CD4-positive, CD25-positive, alpha-beta regulatory T cell (primary cell): ENCODE data around the gene COMMD9. TPM values are rescaled to one million over a fixed set of nuclear protein-coding genes. Genes with fewer than 3 reads are reported as not detected.
"Not testable (repeated sequence)": the region's sequence is repeated elsewhere in the genome, so short reads cannot be mapped to it uniquely, and the experiment has no call there.

Source experiments
- ATAC-seq, 2 donors: fragments of 150-1000 bp; cut with Tn5 transposase; one replicate each; pipeline ENCODE4 v1.10.0; 2021; ENCODE audit warnings: low read depth in 2 of 2, moderate number of reproducible peaks in 2 of 2, moderate library complexity in 1 of 2
- DNase-seq, 3 donors: peaks; one replicate each; pipeline versions ENCODE4 v3.0.0 to v3.0.0-alpha.2; 2012 to 2022; ENCODE audit warnings: mixed read lengths in 1 of 3
- H3K27ac ChIP-seq: one replicate; pipeline ENCODE4 v1.7.0; 2013; ENCODE audit warnings: mild to moderate bottlenecking, low read length; ENCODE audit not compliant: insufficient read depth, poor library complexity, severe bottlenecking
- H3K27me3 ChIP-seq: one replicate; pipeline ENCODE4 v1.7.0; 2013; ENCODE audit warnings: low read length; ENCODE audit not compliant: control insufficient read depth, insufficient read depth
- H3K36me3 ChIP-seq: one replicate; pipeline ENCODE4 v1.7.0; 2013; ENCODE audit warnings: mild to moderate bottlenecking, low read length, moderate library complexity; ENCODE audit not compliant: control insufficient read depth, insufficient read depth
- H3K4me1 ChIP-seq: 2 replicates; pipeline ENCODE4 v1.7.0; 2013; ENCODE audit warnings: mild to moderate bottlenecking, low read length; ENCODE audit not compliant: insufficient read depth, control insufficient read depth, poor library complexity, severe bottlenecking
- H3K4me3 ChIP-seq: one replicate; pipeline ENCODE4 v1.7.0; 2013; ENCODE audit warnings: low read depth, mild to moderate bottlenecking, low read length, moderate library complexity
- H3K9me3 ChIP-seq, 2 experiments: 1 replicate in 1 of 2; 2 replicates in 1 of 2; pipeline ENCODE4 v1.7.0; 2013; ENCODE audit warnings: low read length in 2 of 2, mild to moderate bottlenecking in 1 of 2, moderate library complexity in 1 of 2; ENCODE audit not compliant: control insufficient read depth in 2 of 2
- H3K27ac Mint-ChIP-seq, 3 donors: one replicate each; pipeline ENCODE4 v1.8.0; 2020 to 2022; ENCODE audit warnings: mild to moderate bottlenecking in 3 of 3, mixed read lengths in 3 of 3, moderate library complexity in 2 of 3
- H3K27me3 Mint-ChIP-seq: one replicate; pipeline ENCODE4 v1.8.0; 2022; ENCODE audit warnings: mild to moderate bottlenecking, mixed read lengths
- H3K36me3 Mint-ChIP-seq: one replicate; pipeline ENCODE4 v1.8.0; 2020; ENCODE audit warnings: mixed read lengths
- H3K4me1 Mint-ChIP-seq, 4 donors: one replicate each; pipeline ENCODE4 v1.8.0; 2020 to 2022; ENCODE audit warnings: mixed read lengths in 4 of 4, mild to moderate bottlenecking in 1 of 4
- H3K4me3 Mint-ChIP-seq, 4 donors: one replicate each; pipeline ENCODE4 v1.8.0; 2020 to 2022; ENCODE audit warnings: mild to moderate bottlenecking in 4 of 4, mixed read lengths in 4 of 4, moderate library complexity in 3 of 4
- H3K9me3 Mint-ChIP-seq, 7 donors: one replicate each; pipeline ENCODE4 v1.8.0; 2020 to 2022; ENCODE audit warnings: mixed read lengths in 7 of 7, mild to moderate bottlenecking in 3 of 7, moderate library complexity in 2 of 7
- polyA plus RNA-seq, 4 donors: library from polyadenylated mRNA; unstranded; fragments of 300-500 nt; fragmentation: Illumina TruSeq; gene quantifications; one replicate each; pipeline ENCODE4 v1.2.3, GENCODE V29; 2021
- total RNA-seq: library from RNA; stranded (reverse); gene quantifications from one replicate; pipeline ENCODE4 v1.2.3, GENCODE V29; 2022

The COMMD9 gene
- 40.2 TPM for total RNA-seq
- 100 to 1,000 TPM in 1 of 4 donors, 10 to 100 TPM in 3; 72.6 to 124 (median 82.8) TPM for polyA plus RNA-seq

GRCh38 chr11:36289226-36289852 is at the start of gene COMMD9:
Gene COMMD9 (minus strand): TSS chr11:36289424. CDS start chr11:36289412, 12 bp downstream.
- peaks cover 20 to 48% (median 33%) of the 10 kb centered on the region in 4 donors for H3K4me1 Mint-ChIP-seq
- peak within 1 kb of the TSS; percentile 82 to 97 (median 91) for H3K4me3 Mint-ChIP-seq
- Histone ChIP-seq H3K9me3 (no peaks in the 10 kb centered on the region), H3K4me1 (peaks cover 26% of the 10 kb centered on the region), H3K36me3 (no peaks in the 10 kb centered on the region), H3K27me3 (no peaks in the 10 kb centered on the region), H3K4me3 (peak within 1 kb of the TSS; percentile 99), H3K27ac (peak within 1 kb of the TSS; percentile 36)
- peaks cover 17% of the 10 kb centered on the region for H3K27me3 Mint-ChIP-seq
- peak; percentile 90 to 96 (median 91) for DNase-seq
- peaks cover 0 to 1% (median 0%) of the 10 kb centered on the region in 7 donors for H3K9me3 Mint-ChIP-seq
- no peaks in the 10 kb centered on the region for H3K36me3 Mint-ChIP-seq
- peak; percentile 99 for ATAC-seq
- H3K27ac Mint-ChIP-seq = peak within 1 kb of the TSS; percentile 87 to 96 (median 90)

- DNase-seq (no peak), ATAC-seq (no peak)
- no peak overlapping the region for H3K27ac Mint-ChIP-seq
- H3K4me1 Mint-ChIP-seq = no peaks in the 10 kb centered on the region
- Histone ChIP-seq H3K4me3 (no peak overlapping the region), H3K9me3 (no peaks in the 10 kb centered on the region), H3K27me3 (peaks cover 3% of the 10 kb centered on the region), H3K36me3 (no peaks in the 10 kb centered on the region), H3K4me1 (no peaks in the 10 kb centered on the region), H3K27ac (no peak overlapping the region)
- H3K9me3 Mint-ChIP-seq = peaks cover 0 to 4% (median 0%) of the 10 kb centered on the region in 7 donors
- H3K36me3 Mint-ChIP-seq = no peaks in the 10 kb centered on the region
- H3K27me3 Mint-ChIP-seq = no peaks in the 10 kb centered on the region
- H3K4me3 Mint-ChIP-seq = no peak overlapping the region
Measured at GRCh38 chr11:36333897-36334296, 44.7 kb upstream of the COMMD9 start.

GRCh38 chr11:36333468-36333867 is 44.2 kb upstream of the COMMD9 start:
- Histone ChIP-seq H3K27ac (no peak overlapping the region), H3K4me1 (no peaks in the 10 kb centered on the region), H3K9me3 (no peaks in the 10 kb centered on the region), H3K36me3 (no peaks in the 10 kb centered on the region), H3K4me3 (no peak overlapping the region), H3K27me3 (peaks cover 3% of the 10 kb centered on the region)
- ATAC-seq = no peak
- no peak overlapping the region for H3K4me3 Mint-ChIP-seq
- H3K4me1 Mint-ChIP-seq = no peaks in the 10 kb centered on the region
- H3K9me3 Mint-ChIP-seq = peaks cover 0 to 4% (median 0%) of the 10 kb centered on the region in 7 donors
- no peak for DNase-seq
- no peaks in the 10 kb centered on the region for H3K27me3 Mint-ChIP-seq
- H3K27ac Mint-ChIP-seq = no peak overlapping the region
- H3K36me3 Mint-ChIP-seq = no peaks in the 10 kb centered on the region

- no peak overlapping the region for H3K4me3 Mint-ChIP-seq
- H3K36me3 ChIP-seq = no peaks in the 10 kb centered on the region
- no peaks in the 10 kb centered on the region for H3K4me1 ChIP-seq
- peaks cover 2% of the 10 kb centered on the region for H3K27me3 ChIP-seq
- H3K9me3 Mint-ChIP-seq = peaks cover 0 to 4% (median 0%) of the 10 kb centered on the region in 7 donors
- H3K27ac ChIP-seq = no peak overlapping the region
- H3K27me3 Mint-ChIP-seq = peaks cover 6% of the 10 kb centered on the region
- ATAC-seq = no peak
- H3K27ac Mint-ChIP-seq = no peak overlapping the region
- no peak for DNase-seq
- no peaks in the 10 kb centered on the region for H3K9me3 ChIP-seq
- no peaks in the 10 kb centered on the region for H3K36me3 Mint-ChIP-seq
- no peak overlapping the region for H3K4me3 ChIP-seq
- no peaks in the 10 kb centered on the region for H3K4me1 Mint-ChIP-seq
Measured at GRCh38 chr11:36330411-36330810, 41.2 kb upstream of the COMMD9 start.

GRCh38 chr11:36328966-36329673 is 39.9 kb upstream of the COMMD9 start:
- ATAC-seq (no peak), DNase-seq (no peak)
- Histone ChIP-seq H3K36me3 (no peaks in the 10 kb centered on the region), H3K4me1 (no peaks in the 10 kb centered on the region), H3K9me3 (no peaks in the 10 kb centered on the region), H3K4me3 (no peak overlapping the region), H3K27me3 (peaks cover 2% of the 10 kb centered on the region), H3K27ac (no peak overlapping the region)
- no peak overlapping the region for H3K4me3 Mint-ChIP-seq
- no peaks in the 10 kb centered on the region for H3K4me1 Mint-ChIP-seq
- H3K27me3 Mint-ChIP-seq = peaks cover 6% of the 10 kb centered on the region
- peak overlapping the region in 1 of 3 donors; percentile 14 for H3K27ac Mint-ChIP-seq
- no peaks in the 10 kb centered on the region for H3K9me3 Mint-ChIP-seq
- no peaks in the 10 kb centered on the region for H3K36me3 Mint-ChIP-seq

- no peaks in the 10 kb centered on the region for H3K9me3 Mint-ChIP-seq
- H3K27me3 ChIP-seq = peaks cover 2% of the 10 kb centered on the region
- H3K27ac ChIP-seq = no peak overlapping the region
- H3K36me3 Mint-ChIP-seq = no peaks in the 10 kb centered on the region
- H3K36me3 ChIP-seq = no peaks in the 10 kb centered on the region
- no peaks in the 10 kb centered on the region for H3K9me3 ChIP-seq
- DNase-seq (no peak), ATAC-seq (no peak)
- no peaks in the 10 kb centered on the region for H3K4me1 Mint-ChIP-seq
- no peak overlapping the region for H3K4me3 Mint-ChIP-seq
- peaks cover 6% of the 10 kb centered on the region for H3K27me3 Mint-ChIP-seq
- no peak overlapping the region for H3K4me3 ChIP-seq
- no peak overlapping the region for H3K27ac Mint-ChIP-seq
- no peaks in the 10 kb centered on the region for H3K4me1 ChIP-seq
Measured at GRCh38 chr11:36326524-36327419, 37.5 kb upstream of the COMMD9 start.

GRCh38 chr11:36325403-36325802 is 36.2 kb upstream of the COMMD9 start:
- not testable (repeated sequence) for H3K9me3 Mint-ChIP-seq, DNase-seq, H3K9me3 ChIP-seq, H3K4me3 Mint-ChIP-seq, H3K27me3 ChIP-seq, ATAC-seq, H3K36me3 Mint-ChIP-seq, H3K36me3 ChIP-seq, H3K27ac ChIP-seq, H3K4me1 ChIP-seq, H3K4me3 ChIP-seq, H3K27me3 Mint-ChIP-seq, H3K4me1 Mint-ChIP-seq, H3K27ac Mint-ChIP-seq
